ENCODE data around the gene AQP11.

AQP11 gene

GRCh38 chr11:77656362-77656761 lies 66.6 kb downstream of the AQP11 start:
- TF ChIP-seq CTCF (conservative IDR thresholded peaks at IDR 0.05), result no peak
- no peak overlapping the region for H3K27ac ChIP-seq

- no peak overlapping the region for H3K27ac ChIP-seq
- TF ChIP-seq CTCF (conservative IDR thresholded peaks at IDR 0.05), result no peak
These were observed 68.7 kb downstream of the AQP11 start for GRCh38 chr11:77658213-77659013.

All from VCaP (cell line).